Measurements from ENCODE around the gene EPS15. TPM values are rescaled to one million over a fixed set of nuclear protein-coding genes. Genes with fewer than 3 reads are reported as not detected.
A peak's percentile ranks its signal among the peaks of the same experiment; 100 is the strongest.

Gene EPS15
- total and polyA plus RNA-seq, 10 of the 15 experiments (the other 5 are each of a cell fraction or from before 2014, with no cell fraction given), result 24.7 to 87.8 (median 56.3) TPM

DNA sequence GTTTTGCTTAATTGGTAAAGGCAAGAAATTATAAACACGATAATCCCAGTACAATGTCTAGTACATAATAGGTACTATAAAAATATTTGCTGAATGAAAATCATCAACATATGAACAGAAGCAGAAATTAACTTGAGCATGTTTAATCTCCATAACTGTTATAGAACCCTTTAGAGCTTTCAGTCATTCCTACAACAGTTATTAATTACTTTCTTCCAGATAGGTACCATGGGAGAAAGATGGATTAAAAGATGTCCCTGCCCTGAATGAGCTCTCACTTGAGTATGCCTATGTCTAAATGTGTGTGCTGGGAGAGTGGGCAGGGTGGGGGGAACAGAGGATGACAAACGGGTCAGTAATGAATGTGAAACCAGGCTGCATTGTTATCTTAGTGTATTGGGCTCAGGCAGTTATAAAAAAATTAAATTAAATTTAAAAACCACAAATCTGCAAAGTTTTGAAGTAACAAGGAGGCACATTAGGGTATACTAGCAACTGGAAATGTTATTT, 2.4 kb downstream of the EPS15 start:
- Histone ChIP-seq H3K27me3 (replicated peaks in 1 of 2; ENCODE audit: control insufficient read depth in 2 of 2, insufficient read depth in 2 of 2, low read length in 1 of 2) (no peaks in the 10 kb centered on the region), H2AFZ (ENCODE audit: control insufficient read depth, low read depth, low read length) (no peak overlapping the region), H3K9ac (ENCODE audit: control insufficient read depth, insufficient read depth, low read length) (peak overlapping the region; percentile 99), H3K27ac (ENCODE audit: control insufficient read depth, insufficient read depth) (peak overlapping the region; percentile 83), H3K4me3 (peak overlapping the region; percentile 95), H3K9me3 (replicated peaks; ENCODE audit: control insufficient read depth, insufficient read depth, low read length) (no peaks in the 10 kb centered on the region), H3K4me1 (ENCODE audit: control insufficient read depth, insufficient read depth, low read length) (peaks cover 24% of the 10 kb centered on the region), H3K79me2 (ENCODE audit: control insufficient read depth, insufficient read depth, low read length) (peaks cover 73% of the 10 kb centered on the region), H3K36me3 (ENCODE audit: control insufficient read depth in 2 of 2, insufficient read depth in 2 of 2, low read length in 1 of 2) (0 out of 4 replicates have a peak, but pooled peaks cover 0 to 3% of the 10 kb centered on the region in 2 experiments), H3K4me2 (ENCODE audit: control insufficient read depth, insufficient read depth) (peak overlapping the region; percentile 88), H4K20me1 (ENCODE audit: control insufficient read depth, insufficient read depth) (no peaks in the 10 kb centered on the region)
- TF ChIP-seq, protein P1, sequence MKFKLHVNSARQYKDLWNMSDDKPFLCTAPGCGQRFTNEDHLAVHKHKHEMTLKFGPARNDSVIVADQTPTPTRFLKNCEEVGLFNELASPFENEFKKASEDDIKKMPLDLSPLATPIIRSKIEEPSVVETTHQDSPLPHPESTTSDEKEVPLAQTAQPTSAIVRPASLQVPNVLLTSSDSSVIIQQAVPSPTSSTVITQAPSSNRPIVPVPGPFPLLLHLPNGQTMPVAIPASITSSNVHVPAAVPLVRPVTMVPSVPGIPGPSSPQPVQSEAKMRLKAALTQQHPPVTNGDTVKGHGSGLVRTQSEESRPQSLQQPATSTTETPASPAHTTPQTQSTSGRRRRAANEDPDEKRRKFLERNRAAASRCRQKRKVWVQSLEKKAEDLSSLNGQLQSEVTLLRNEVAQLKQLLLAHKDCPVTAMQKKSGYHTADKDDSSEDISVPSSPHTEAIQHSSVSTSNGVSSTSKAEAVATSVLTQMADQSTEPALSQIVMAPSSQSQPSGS (IDR thresholded peaks at IDR 0.05; ENCODE audit: low read length), result 0 out of 2 replicates have a peak, but pooled peaks have one; percentile 7
- TF ChIP-seq, protein P2, sequence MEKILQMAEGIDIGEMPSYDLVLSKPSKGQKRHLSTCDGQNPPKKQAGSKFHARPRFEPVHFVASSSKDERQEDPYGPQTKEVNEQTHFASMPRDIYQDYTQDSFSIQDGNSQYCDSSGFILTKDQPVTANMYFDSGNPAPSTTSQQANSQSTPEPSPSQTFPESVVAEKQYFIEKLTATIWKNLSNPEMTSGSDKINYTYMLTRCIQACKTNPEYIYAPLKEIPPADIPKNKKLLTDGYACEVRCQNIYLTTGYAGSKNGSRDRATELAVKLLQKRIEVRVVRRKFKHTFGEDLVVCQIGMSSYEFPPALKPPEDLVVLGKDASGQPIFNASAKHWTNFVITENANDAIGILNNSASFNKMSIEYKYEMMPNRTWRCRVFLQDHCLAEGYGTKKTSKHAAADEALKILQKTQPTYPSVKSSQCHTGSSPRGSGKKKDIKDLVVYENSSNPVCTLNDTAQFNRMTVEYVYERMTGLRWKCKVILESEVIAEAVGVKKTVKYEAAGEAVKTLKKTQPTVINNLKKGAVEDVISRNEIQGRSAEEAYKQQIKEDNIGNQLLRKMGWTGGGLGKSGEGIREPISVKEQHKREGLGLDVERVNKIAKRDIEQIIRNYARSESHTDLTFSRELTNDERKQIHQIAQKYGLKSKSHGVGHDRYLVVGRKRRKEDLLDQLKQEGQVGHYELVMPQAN (conservative IDR thresholded peaks at IDR 0.05), result no peak
- 4% methylated on average over 2 of the region's 2 CpGs for WGBS (ENCODE audit: insufficient coverage, insufficient replicate concordance, low lambda C conversion rate, missing lambda C conversion rate)
- SMC1A ChIA-PET (ENCODE audit: uncharacterized antibody, unreplicated experiment), result interaction anchor here (0.6 to 7.2 kb wide), 23 partner anchors 8 to 307 kb away, joined by 3 to 147 read pairs (median 6); no protein-coding TSS in a partner anchor
- in situ Hi-C loops (cut with MboI), result no loop called here
- BruUV-seq (replicated peaks), result TSS peak; percentile 40
- intact Hi-C loops (cut with micrococcal nuclease; ENCODE audit: unreplicated experiment), result loop anchor here (5.0 to 10.0 kb wide), 3 partner anchors 74 to 282 kb away; partner anchors contain the start of gene RNF11
- DNase-seq (ENCODE audit: low read depth, low spot score) (no peak), ATAC-seq (peak; percentile 8), FAIRE-seq (no peak)
- CTCF ChIA-PET, result interaction anchor here (0.6 to 3.3 kb wide), 8 partner anchors 10 to 74 kb away, joined by 3 to 19 read pairs (median 4); no protein-coding TSS in a partner anchor
- POLR2A ChIA-PET, result interaction anchor here (0.5 to 5.6 kb wide), 11 partner anchors 8 to 1238 kb away, joined by 3 to 83 read pairs (median 4); partner anchors contain the start of gene TUT4
- RAD21 ChIA-PET (ENCODE audit: unreplicated experiment), result interaction anchor here (1.0 to 6.0 kb wide), 14 partner anchors 8 to 353 kb away, joined by 3 to 111 read pairs (median 7); no protein-coding TSS in a partner anchor
